HepG2 (cell line): ENCODE data around the gene LAG3. TPM values are rescaled to one million over a fixed set of nuclear protein-coding genes. Genes with fewer than 3 reads are reported as not detected.

Source experiments
- AGO1 ChIP-seq: fragments of 200-400 bp; formaldehyde crosslinking; IDR thresholded peaks from 2 replicates; pipeline ENCODE4 v1.6.1; 2017; ENCODE audit warnings: mild to moderate bottlenecking, low read depth, low read length, moderate library complexity; ENCODE audit not compliant: poor library complexity, severe bottlenecking
- ATM ChIP-seq: fragments of 450-650 bp; IDR thresholded peaks from 2 replicates; pipeline ENCODE4 v1.7.1; 2017; ENCODE audit warnings: mild to moderate bottlenecking, borderline replicate concordance
- FOXP1 ChIP-seq, 2 experiments: fragments of 450-650 bp in 1 of 2; IDR thresholded peaks; 2 replicates each; pipeline ENCODE4 v1.6.1; 2017 to 2018; ENCODE audit warnings: antibody characterized with exemption in 1 of 2
- GZF1 ChIP-seq: sonication (generic); formaldehyde crosslinking; IDR thresholded peaks from 2 replicates; pipeline ENCODE4 v1.5.1; 2020; ENCODE audit warnings: mild to moderate bottlenecking, missing genetic modification reagents
- KDM4B ChIP-seq: sonication (generic); formaldehyde crosslinking; IDR thresholded peaks from 2 replicates; pipeline ENCODE4 v1.4.0; 2020; ENCODE audit warnings: missing genetic modification reagents
- MAFK ChIP-seq, 2 experiments: IDR thresholded peaks in 1 of 2; conservative IDR thresholded peaks in 1 of 2; 2 replicates each; pipeline ENCODE4 v1.6.1; 2011; ENCODE audit warnings: improper control_type of control experiment in 2 of 2, low read length in 2 of 2
- MIER3 ChIP-seq: IDR thresholded peaks from 2 replicates; pipeline ENCODE4 v1.6.1; 2016; ENCODE audit warnings: missing compliant biosample characterization, borderline replicate concordance
- MZF1 ChIP-seq: sonication (generic); formaldehyde crosslinking; IDR thresholded peaks from 2 replicates; pipeline ENCODE4 v1.8.1; 2023; ENCODE audit warnings: mild to moderate bottlenecking, missing genetic modification reagents, borderline replicate concordance
- POGZ ChIP-seq: sonication (generic); formaldehyde crosslinking; IDR thresholded peaks from 2 replicates; pipeline ENCODE4 v1.4.0; 2020; ENCODE audit warnings: mild to moderate bottlenecking, missing genetic modification reagents
- RARG ChIP-seq: sonication (generic); formaldehyde crosslinking; IDR thresholded peaks from 2 replicates; pipeline ENCODE4 v1.4.0; 2020; ENCODE audit warnings: low read depth, mild to moderate bottlenecking, missing genetic modification reagents
- RFX1 ChIP-seq: fragments of 450-650 bp; IDR thresholded peaks from 2 replicates; pipeline ENCODE4 v1.6.1; 2017
- SYNCRIP ChIP-seq: fragments of 200-400 bp; formaldehyde crosslinking; IDR thresholded peaks from 2 replicates; pipeline ENCODE4 v1.6.1; 2018; ENCODE audit warnings: mild to moderate bottlenecking, low read depth, low read length; ENCODE audit not compliant: insufficient read depth
- TCF7 ChIP-seq: sonication (generic); IDR thresholded peaks from 2 replicates; pipeline ENCODE4 v1.6.1; 2016; ENCODE audit warnings: antibody characterized with exemption, low read depth
- ZNF136 ChIP-seq: sonication (generic); formaldehyde crosslinking; IDR thresholded peaks from 2 replicates; pipeline ENCODE4 v1.8.1; 2022; ENCODE audit warnings: low read depth, mild to moderate bottlenecking, moderate library complexity, missing genetic modification reagents
- ZNF34 ChIP-seq: sonication (generic); formaldehyde crosslinking; IDR thresholded peaks from 2 replicates; pipeline ENCODE4 v1.4.0; 2020; ENCODE audit warnings: mild to moderate bottlenecking, missing genetic modification reagents, borderline replicate concordance
- ZNF432 ChIP-seq: sonication (generic); formaldehyde crosslinking; IDR thresholded peaks from 2 replicates; pipeline ENCODE4 v1.5.0; 2020; ENCODE audit warnings: missing genetic modification reagents, mild to moderate bottlenecking, borderline replicate concordance
- ZNF468 ChIP-seq: sonication (generic); formaldehyde crosslinking; IDR thresholded peaks from 2 replicates; pipeline ENCODE4 v1.8.0; 2022; ENCODE audit warnings: mild to moderate bottlenecking, moderate library complexity, missing genetic modification reagents
- ZNF598 ChIP-seq: sonication (generic); formaldehyde crosslinking; IDR thresholded peaks from 2 replicates; pipeline ENCODE4 v1.5.1; 2020; ENCODE audit warnings: mild to moderate bottlenecking, missing genetic modification reagents, borderline replicate concordance
- polyA plus RNA-seq, 8 experiments: library from polyadenylated mRNA; depleted of rRNA in 3 of 8; stranded (reverse) in 7 of 8; unstranded in 1 of 8; fragments of >200 nt; fragmentation: Illumina TruSeq in 4 of 8; extraction: Trizol in 4 of 8; gene quantifications; 2 replicates each; pipeline versions ENCODE4 v1.2.1 to v1.2.3, GENCODE V29; 2011 to 2016; ENCODE audit warnings: low read depth in 4 of 8, missing spikeins in 1 of 8, mixed read lengths in 1 of 8; ENCODE audit not compliant: insufficient read depth in 1 of 8
- total RNA-seq, 5 experiments: library from RNA; depleted of rRNA; stranded (reverse); fragments of >200 nt; fragmentation: Illumina TruSeq; extraction: Trizol; gene quantifications; 2 replicates each; pipeline ENCODE4 v1.2.3, GENCODE V29; 2016; ENCODE audit warnings: low read depth in 1 of 5
- TF ChIP-seq, protein P1 (sequence below): sonication (generic); formaldehyde crosslinking; IDR thresholded peaks from 2 replicates; pipeline ENCODE4 v1.4.0; 2020; ENCODE audit warnings: missing genetic modification reagents, borderline replicate concordance
- TF ChIP-seq, protein P2 (sequence below): sonication (generic); formaldehyde crosslinking; IDR thresholded peaks from 2 replicates; pipeline ENCODE4 v1.4.0; 2020; ENCODE audit warnings: mild to moderate bottlenecking, low read depth, missing genetic modification reagents
- TF ChIP-seq, protein P3 (sequence below): sonication (generic); formaldehyde crosslinking; conservative IDR thresholded peaks from 2 replicates; pipeline ENCODE4 v1.8.0; 2022; ENCODE audit warnings: low read depth, missing genetic modification reagents

LAG3 gene
- total and polyA plus RNA-seq, 2 of the 13 experiments (the other 11 are each of a cell fraction or from before 2014, with no cell fraction given): 0.11 to 0.26 TPM

DNA sequence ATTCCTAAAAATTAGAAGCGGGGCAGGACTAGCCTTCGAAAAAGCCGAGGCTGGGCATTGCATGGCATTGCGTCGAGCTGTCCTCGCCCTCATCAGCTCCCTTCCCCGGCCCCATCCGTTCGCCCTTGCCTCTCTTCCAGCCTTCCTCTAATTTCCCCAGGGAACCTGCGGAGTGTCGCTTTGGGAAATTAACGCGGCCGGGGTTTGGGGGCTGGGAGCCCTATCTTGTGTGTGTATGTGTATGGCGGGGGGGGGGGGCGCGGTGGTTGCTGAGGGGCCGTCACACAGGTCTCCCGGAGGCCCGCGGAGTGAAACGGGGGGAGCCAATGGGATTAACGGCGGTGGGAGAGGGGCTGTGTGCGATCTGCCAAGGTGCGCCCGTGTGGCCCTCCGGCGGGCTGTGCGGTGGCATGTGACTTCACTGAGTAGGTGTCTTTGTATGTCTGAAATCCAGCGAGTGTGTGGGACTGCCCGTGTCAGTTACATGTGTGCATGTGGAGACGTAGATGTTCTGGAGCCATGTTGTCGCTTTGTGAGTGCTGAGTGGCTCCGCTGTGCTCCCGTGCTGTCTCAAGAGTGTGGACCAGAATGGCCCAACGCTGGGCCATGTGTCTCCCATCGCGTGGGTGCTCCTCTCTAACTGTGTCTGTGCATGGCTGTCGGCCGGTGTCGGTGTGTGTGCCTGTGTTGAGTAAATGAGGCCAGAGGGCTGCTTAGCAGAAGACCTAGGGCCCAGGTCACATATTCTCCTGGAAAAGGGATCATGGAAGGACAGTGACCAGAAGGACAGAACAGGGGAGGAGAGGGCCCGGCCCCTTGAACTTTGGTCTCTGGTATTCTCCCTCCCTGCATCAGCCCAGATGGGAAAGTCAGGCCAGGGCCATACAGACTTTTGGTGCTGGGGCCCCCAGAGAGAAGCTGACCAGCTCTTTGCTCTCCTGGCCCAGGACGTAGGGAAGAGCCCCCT is 4.7 kb upstream of the LAG3 start (continued):
- TF ChIP-seq, protein P1, sequence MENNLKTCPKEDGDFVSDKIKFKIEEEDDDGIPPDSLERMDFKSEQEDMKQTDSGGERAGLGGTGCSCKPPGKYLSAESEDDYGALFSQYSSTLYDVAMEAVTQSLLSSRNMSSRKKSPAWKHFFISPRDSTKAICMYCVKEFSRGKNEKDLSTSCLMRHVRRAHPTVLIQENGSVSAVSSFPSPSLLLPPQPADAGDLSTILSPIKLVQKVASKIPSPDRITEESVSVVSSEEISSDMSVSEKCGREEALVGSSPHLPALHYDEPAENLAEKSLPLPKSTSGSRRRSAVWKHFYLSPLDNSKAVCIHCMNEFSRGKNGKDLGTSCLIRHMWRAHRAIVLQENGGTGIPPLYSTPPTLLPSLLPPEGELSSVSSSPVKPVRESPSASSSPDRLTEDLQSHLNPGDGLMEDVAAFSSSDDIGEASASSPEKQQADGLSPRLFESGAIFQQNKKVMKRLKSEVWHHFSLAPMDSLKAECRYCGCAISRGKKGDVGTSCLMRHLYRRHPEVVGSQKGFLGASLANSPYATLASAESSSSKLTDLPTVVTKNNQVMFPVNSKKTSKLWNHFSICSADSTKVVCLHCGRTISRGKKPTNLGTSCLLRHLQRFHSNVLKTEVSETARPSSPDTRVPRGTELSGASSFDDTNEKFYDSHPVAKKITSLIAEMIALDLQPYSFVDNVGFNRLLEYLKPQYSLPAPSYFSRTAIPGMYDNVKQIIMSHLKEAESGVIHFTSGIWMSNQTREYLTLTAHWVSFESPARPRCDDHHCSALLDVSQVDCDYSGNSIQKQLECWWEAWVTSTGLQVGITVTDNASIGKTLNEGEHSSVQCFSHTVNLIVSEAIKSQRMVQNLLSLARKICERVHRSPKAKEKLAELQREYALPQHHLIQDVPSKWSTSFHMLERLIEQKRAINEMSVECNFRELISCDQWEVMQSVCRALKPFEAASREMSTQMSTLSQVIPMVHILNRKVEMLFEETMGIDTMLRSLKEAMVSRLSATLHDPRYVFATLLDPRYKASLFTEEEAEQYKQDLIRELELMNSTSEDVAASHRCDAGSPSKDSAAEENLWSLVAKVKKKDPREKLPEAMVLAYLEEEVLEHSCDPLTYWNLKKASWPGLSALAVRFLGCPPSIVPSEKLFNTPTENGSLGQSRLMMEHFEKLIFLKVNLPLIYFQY: no peak
- TF ChIP-seq MIER3 (CRISPR knock-in tag): 0 out of 2 replicates have a peak, but pooled peaks have one; percentile 17
- TF ChIP-seq GZF1 (CRISPR knock-in tag): no peak
- no peak for TF ChIP-seq RFX1
- TF ChIP-seq ZNF34 (CRISPR knock-in tag): no peak
- no peak for TF ChIP-seq FOXP1 (IDR thresholded peaks at IDR 0.05)
- TF ChIP-seq FOXP1 (CRISPR knock-in tag; IDR thresholded peaks at IDR 0.05): no peak
- no peak for TF ChIP-seq ZNF468 (CRISPR knock-in tag)
- no peak for TF ChIP-seq RARG
- no peak for TF ChIP-seq TCF7
- TF ChIP-seq ZNF598 (CRISPR knock-in tag): no peak
- TF ChIP-seq ZNF432 (CRISPR knock-in tag): no peak
- TF ChIP-seq ATM: no peak
- no peak for TF ChIP-seq SYNCRIP
- TF ChIP-seq MZF1 (CRISPR knock-in tag): no peak
- TF ChIP-seq, protein P2, sequence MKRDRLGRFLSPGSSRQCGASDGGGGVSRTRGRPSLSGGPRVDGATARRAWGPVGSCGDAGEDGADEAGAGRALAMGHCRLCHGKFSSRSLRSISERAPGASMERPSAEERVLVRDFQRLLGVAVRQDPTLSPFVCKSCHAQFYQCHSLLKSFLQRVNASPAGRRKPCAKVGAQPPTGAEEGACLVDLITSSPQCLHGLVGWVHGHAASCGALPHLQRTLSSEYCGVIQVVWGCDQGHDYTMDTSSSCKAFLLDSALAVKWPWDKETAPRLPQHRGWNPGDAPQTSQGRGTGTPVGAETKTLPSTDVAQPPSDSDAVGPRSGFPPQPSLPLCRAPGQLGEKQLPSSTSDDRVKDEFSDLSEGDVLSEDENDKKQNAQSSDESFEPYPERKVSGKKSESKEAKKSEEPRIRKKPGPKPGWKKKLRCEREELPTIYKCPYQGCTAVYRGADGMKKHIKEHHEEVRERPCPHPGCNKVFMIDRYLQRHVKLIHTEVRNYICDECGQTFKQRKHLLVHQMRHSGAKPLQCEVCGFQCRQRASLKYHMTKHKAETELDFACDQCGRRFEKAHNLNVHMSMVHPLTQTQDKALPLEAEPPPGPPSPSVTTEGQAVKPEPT (CRISPR knock-in tag): no peak
- TF ChIP-seq, protein P3, sequence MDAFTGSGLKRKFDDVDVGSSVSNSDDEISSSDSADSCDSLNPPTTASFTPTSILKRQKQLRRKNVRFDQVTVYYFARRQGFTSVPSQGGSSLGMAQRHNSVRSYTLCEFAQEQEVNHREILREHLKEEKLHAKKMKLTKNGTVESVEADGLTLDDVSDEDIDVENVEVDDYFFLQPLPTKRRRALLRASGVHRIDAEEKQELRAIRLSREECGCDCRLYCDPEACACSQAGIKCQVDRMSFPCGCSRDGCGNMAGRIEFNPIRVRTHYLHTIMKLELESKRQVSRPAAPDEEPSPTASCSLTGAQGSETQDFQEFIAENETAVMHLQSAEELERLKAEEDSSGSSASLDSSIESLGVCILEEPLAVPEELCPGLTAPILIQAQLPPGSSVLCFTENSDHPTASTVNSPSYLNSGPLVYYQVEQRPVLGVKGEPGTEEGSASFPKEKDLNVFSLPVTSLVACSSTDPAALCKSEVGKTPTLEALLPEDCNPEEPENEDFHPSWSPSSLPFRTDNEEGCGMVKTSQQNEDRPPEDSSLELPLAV (CRISPR knock-in tag): no peak
- TF ChIP-seq MAFK (conservative IDR thresholded peaks at IDR 0.05 in 1 of 2, IDR thresholded peaks at IDR 0.05 in 1 of 2; ENCODE audit: low read length in 2 of 2): no peak
- TF ChIP-seq KDM4B (CRISPR knock-in tag): no peak
- no peak for TF ChIP-seq POGZ (CRISPR knock-in tag)
- no peak for TF ChIP-seq ZNF136
- no peak for TF ChIP-seq AGO1
